HG03575 (cell line): ENCODE results near the gene UBE2V1.
"Not testable (repeated sequence)": the region's sequence is repeated elsewhere in the genome, so short reads cannot be mapped to it uniquely, and the experiment has no call there.

ENCODE experiments used
- ATAC-seq: cut with Tn5 transposase; IDR thresholded peaks from one replicate; pipeline ENCODE4 v1.9.1; 2021; ENCODE audit not compliant: unreplicated experiment, insufficient number of reproducible peaks, low FRiP score; ENCODE audit errors: extremely low read depth

The UBE2V1 gene

DNA sequence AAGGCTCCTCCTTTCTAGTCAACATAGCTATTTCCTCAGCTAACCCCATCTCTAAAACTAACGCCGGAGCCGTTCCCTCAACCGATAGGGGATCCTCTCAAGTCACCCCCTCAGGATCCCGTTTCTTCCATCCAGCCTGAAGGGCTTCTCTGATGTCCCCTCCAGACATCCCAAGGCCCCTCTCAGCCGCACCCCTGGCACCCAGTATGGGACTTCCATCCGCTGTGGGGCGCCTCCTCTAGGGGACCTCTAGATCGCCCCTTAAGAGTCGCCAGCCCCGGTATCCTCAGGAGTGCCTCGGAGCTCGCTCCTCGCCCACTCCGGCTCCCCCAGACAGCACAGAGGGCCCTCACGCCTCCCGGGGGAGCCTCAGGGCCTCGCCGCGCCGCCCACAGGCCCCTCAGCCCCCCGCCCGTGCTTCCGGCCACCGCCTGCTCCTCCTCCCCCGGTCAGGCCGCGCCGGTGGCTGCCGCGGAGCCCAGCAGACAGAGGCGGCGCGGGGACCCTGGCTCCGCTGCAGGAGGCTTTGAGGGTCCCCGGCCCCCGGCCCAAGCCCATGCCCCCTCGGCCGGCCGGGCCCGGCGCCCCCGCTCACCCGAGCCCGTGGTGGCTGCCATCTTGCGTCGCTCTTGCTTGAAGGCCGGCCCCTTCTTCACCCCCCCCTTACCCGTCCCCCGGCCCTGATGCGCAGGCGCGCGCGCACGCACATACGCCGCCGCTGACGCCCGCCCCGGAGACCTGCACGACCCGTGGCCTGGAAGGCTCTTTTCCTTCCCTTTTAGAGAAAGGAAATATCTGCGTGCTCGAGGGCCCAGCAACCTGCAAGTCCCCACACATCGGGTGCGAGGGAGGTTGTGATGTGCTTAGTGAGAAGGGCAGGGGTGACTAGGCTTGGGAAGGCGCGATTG is at the start of gene UBE2V1:
Gene UBE2V1, minus strand, starts transcription at position 639 of the 908 bp plus-strand sequence. Its CDS starts 22 bp downstream, at position 617.
- ATAC-seq: no peak

DNA sequence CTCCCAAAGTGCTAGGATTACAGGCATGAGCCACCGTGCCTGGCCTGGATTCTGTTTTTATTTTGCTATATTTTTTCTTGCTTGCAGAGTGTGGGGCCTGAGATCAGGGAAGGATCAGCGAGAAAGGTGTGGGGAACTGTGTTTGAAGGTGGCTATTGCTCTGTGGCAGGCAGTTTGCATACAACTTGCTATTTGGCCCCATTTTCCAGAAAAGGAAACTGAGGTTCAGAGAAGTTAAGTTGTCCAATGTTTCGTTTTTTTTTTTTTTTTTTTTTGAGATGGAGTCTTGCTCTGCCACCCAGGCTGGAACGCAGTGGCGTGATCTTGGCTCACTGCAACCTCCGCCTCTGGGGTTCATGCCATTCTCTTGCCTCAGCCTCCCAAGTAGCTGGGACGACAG is 48.5 kb upstream of the UBE2V1 start:
- ATAC-seq: not testable (repeated sequence)

DNA sequence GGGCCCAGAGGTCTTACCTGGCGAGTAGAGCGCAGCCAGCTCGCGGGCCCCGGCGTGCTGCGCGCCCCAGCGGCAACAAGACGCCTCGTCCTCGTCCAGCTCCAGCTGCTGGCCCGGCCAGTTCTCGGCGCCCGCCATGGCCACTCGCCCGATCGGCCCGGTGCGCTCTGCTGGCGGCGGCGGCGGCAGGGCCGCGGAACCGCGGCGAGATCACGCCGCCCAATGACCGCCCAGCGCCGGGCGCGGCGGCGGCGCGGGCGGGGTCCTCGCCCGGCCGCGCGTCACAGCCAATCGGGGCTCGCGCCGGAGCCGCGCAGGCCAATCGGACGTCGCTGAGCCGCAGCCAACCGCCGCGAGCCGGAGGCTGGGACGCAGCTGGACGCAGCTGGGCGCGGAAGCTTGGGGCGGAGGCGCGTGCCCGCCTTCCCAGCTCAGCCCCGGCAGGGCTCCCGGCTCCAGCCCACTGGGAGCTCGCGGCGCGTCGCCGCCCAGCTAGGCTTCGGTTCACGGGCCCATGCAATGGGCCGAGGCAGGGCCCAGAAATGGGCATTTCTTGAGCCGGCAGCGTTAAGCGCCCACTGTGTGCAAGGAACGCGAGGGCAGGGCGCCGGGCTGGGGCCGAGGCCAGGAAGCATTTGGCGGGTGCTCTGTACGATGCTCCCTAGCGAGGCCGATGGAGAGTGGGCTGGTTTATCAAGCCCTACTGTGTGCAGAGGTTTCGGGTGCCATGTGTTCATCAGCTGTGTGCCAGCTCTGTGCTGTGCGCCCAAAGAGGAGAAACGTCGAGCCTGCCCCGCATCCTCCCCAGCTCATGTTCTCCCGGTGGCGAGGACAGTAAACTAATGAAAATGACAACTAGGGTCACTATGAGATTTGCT is 40.8 kb upstream of the UBE2V1 start, which contains the start of gene PEDS1:
Gene PEDS1, minus strand, starts transcription at position 224 of the 878 bp plus-strand sequence. Its CDS starts 86 bp downstream, at position 138.
- ATAC-seq: no peak

DNA sequence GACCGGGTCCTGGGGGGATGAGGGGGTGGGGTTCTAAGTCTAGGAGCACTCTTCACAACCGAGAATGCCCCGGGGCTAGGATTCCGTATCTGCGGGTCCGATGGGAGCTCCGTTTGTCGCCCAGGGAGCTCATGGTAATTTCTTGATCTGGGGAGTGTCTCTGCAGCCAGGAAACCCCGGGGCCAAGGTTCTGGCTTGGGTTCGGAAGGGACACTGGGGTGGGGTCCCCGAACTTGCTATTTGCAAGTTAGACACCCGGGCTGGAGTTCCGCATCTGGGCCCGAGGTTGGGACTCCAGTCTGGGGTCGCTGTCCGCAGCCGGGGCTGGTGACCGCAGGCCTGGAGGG is 40.2 kb upstream of the UBE2V1 start:
- ATAC-seq: no peak

DNA sequence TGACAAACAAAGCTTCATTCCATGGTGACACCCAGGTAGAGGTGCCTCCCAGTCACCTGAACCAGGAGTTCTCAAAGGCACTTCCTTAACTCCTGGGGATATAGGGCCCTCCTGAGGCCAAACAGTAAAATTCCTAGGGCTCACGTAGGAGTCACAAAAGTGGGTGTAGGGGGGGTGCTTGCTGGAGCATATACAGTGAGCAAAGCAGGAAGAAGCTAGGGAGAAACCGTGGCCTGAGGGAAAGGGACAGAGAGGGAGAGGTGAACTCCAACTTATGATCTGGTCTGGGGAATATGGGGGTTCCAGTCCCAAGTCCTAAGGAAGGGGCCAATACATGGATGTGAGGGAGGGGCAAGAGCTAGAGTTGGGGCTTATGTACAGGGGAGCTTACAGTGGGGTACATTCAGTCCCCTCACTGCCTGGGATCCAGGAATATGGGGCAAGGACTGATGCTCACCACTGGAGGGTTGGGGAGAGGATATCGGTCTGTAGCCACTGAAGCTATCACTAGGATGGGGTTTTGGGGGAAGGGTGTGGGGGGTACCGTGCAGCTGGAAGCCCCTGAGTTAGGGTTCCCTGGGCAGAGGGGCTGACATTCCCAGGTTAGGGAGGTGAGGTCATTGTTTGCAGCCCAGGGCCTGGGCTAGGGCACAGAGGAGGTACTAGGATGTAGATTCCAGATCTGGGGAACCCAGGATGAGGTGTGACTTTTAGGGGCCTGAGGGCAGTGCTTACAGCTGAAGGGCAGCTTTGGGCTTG is 39.6 kb upstream of the UBE2V1 start:
- no peak for ATAC-seq

DNA sequence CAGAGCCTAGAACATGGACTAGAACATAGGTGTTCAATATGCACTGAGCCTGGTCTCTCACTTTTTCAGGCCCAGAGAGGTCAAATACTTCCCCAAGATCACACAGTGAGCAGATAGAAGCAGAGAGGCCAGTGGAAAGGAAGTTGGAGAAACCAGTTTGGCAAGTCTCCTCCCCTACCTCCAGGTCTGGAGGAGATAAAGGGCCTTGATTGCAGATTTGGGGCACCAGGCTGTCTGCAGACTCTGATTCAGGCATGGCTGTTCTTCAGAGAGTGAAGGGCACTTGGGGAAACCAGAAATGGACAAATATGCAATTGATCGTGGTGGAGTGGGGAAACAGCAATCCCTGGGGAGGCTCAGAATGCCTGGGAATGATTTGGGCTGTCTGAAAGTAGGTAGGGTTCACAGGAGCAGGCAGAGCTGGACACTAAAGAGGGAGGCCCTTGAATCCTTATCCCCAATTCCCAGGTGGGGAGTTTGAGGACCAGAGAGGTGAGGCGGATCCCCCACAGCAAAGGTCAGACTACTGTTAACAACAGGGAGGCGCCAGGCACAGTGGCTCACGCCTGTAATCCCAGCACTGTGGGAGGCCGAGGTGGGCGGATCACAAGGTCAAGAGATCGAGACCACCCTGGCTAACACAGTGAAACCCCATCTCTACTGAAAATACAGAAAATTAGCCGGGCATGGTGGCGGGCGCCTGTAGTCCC is 38.2 kb upstream of the UBE2V1 start:
- no peak for ATAC-seq

DNA sequence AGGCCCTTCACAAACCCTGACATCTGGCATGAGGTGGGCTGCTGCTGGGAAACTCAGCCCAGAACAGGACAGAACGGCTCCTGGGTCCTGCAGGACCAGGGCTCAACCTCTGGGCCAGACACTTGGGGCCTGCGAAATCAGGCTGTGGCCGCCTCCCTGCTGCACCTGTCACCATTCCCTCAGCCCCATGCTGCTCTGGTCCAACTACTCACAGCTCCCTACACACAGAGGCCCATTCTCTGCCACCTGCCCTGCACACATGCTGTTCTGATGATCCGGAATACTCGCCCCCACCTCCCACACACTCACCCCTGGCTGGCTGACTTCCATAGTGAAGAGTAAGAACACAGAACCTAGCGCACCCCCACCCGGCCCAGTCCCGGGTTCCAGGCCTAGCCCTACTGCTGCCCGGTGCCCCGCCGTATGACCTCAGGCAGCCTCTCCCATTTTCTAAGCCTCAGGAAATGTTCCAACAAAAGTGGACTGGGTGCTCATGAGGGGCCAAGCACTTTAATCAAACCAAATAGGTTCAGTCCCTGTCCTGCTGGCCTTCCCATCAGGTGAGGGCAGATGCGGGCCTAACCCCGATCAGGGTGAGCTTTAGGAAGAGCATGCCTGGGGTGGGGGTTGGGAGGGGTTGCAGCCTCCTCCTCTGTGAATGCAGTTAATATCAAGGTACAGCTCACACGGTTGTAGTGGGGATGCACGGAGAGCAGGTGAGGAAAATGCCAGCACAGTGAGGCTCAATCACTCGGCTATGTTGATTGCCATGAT is 36.7 kb upstream of the UBE2V1 start:
- no peak for ATAC-seq

DNA sequence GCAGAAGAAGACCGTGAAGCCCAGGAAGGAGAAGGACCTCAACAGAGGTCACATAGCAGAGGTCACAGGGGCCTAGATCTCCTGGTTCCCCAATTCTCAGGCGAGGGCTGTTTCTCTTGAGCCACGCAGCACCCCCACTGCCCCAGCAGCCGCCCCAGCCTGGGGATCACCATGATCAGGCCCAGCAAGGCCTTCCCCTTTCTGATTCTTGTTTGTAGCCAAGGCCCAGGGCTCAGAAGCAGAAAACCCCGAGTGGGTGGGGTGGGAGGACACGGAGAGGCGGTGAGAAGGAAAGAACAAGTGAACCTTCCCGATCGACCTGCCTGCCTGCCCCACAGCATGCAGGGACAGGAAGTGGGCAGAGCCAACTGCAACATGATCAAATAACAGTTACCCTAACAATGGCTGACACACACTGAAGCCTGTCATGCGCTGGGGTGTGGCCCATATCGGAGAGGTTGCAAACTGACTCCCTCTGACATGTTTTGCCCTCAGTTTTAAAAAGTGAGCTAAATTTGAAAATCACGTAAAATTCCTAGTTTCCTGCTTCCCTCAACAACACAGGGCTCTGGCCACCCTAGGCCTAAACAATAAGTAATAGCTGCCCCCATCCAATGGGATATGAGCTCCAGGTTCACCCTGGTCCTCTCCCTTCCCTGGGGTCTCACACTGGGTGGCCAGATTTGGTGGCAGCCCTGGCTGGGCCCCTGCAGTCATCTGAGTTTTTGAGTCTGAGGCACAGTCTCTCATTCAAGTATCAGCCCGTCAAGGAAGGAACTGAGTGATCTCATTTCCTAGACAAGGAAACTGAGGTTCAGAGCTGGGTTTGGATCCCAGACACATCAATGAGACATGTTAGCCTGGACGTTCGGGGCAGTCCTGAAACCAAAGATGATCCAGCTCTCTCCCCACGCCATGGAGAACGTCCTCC is 34.0 kb upstream of the UBE2V1 start:
- no peak for ATAC-seq

DNA sequence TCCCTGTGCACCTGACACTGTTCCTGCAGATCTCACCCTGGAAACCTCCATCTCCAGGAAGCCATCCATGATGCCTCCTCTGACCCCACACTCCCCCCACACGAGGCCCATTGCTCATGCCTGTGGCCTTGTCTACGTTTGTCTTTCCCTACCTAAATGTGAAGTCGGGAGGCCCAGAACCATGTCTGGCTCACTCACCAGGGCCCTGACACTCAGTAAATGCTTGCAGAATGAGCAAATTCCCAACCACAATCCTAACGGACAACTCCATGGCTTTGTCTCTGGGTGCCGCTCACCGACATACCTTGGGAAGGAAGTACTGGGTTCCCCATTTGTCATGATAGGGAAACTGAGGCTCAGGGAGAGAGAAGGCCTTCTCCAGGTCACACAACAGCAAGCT is 33.3 kb upstream of the UBE2V1 start:
- ATAC-seq: no peak

DNA sequence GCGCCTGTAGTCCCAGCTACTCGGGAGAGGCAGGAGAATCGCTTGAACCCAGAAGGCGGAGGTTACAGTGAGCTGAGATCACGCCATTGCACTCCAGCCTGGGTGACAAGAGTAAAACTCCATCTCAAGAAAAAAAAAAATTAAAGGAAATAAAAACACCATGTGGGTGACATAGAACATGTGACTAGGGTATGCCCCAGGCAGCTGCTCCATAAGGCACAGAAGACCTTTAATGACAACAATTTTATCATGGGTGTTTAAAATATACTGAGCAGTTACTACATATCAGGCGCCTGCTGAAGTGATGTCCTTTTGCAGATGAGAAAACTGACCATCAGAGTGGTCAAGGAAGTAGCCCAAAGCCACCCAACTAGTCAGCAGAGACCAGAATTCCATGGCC is 32.6 kb upstream of the UBE2V1 start:
- no peak for ATAC-seq

DNA sequence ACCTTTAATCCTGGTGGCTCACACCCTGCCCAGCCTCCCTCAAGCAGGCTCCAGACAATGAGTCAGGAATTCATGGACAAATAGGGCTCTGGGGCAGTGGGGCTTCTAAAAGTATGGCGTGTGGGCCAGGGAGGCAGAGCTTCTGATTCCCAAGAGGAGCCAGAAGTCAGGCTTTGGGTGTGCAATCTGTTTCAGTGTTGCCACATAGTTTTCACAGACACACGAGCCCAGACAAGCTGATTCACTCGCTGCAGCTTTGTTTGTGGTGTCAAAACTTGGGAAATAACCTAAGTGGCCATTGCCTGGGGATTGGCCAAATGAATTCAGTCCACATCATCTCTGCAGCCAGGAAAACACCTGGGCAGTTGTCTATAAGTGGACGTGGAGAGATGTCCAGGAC is 31.4 kb upstream of the UBE2V1 start:
- no peak for ATAC-seq

DNA sequence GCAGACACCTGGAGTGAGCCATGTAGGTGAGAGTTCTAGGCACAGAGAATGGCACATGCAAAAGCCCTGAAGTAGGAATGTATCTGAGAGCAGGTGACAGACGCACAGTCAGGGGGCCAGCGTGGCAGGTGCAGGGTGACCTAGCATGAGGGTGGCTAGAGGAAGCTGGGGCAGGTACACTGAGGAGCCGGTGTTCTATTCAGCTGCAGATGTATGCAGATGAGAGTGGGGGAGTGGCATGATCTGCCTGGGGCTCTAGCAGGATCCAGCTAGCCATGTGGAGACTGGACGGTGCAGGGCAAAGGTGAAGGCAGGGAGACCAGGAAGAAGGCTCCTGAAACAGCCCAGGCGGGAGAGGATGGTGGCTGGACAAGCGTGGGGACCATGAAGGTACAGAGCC is 29.9 kb upstream of the UBE2V1 start:
- no peak for ATAC-seq

DNA sequence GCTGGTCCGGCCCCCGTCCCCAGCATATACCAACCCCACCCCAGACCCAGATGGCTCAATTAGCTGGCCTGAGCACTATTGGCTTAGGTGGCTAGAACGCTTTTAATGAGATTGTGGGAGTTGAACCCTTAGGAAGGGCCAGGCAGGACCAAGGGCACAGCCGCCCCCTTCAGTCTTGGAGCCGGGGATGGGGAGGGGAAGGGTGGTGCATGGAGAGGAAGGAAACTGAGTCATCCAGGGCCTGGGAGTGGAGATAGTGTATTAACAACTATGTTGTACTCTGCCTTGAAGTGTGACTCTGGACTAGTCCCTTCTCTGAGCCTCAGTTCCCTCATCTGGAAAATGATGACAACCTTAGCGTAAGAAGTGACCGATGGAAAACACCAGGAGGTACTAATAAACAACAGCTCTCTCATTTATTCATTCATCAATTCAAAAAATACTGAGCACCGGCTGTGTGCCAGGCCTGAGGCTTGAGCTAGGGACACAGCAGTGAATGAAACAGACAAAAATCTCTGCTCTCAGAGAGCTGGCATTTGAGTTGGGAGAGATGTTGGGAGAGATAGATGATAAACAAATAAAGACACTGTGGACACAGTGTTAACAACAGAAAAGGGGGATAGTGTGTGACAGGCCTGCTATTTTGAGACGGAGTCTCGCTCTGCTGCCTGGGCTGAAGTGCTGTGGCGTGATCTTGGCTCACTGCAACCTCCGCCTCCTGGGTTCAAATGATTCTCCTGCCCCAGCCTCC is 29.0 kb upstream of the UBE2V1 start:
- no peak for ATAC-seq

DNA sequence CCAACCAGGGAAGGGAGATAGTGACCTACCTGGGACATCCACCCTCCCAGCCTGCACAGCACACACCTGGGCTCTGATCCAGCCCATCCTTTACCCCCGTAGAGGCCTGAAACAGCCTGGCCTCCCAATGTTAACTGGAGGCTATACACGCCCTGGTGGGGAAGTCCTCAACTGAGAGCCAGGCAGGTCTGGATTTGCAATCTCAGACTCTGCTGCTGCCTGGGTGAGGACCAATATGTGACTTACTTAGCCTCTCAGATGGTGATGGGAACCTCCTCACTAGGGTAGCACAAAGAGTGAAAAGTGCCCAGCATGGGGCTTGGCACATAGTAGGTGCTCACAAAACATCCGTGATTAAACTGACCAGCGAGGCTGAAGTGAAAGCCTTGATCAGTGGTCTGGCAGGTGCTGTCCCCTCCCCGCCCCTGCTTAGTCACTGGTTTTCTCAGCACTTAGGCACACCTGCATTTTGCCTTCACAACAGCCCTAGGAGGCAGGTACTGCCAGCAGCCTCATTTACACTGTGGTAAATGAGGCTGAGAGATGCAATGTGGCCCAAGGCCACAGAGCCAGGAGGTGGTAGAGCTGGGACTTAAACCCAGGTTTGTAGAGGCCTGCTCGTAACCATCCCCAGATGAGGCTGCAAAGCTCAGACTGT is 28.2 kb upstream of the UBE2V1 start:
- no peak for ATAC-seq

DNA sequence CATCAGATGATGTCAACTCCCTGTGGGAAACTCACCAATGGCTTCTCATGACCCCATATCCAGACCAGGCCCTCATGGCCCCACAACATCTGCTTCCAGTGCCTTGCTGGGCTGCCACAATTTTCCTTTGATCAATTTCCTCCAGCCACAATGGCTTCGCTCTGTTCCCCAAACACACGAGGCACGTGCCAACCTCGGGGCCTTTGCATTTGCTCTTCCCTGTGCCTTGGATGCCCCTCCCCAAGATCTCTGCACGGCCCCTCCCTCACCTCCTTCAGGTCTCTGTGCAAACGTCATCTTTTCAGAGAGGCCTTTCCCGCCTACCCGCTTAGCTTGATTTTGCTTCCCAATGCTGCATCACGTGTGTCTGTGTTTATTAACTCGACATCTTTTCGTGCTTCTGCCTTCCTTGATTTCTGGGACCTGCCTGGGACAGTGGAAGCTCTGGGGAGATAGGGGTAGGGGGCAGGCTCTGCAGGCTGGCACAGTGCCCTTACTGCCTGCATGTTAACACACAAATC is 27.4 kb upstream of the UBE2V1 start:
- no peak for ATAC-seq
